Stimulated activated CD4-positive, alpha-beta T cell treated with anti-CD3 and anti-CD28 coated beads, Interleukin-4, amount 100 ng/mL, for 48 hours (primary cell): ENCODE data around the gene ABLIM1.

Experiments
- DNase-seq, 2 donors: peaks; one replicate each; pipeline ENCODE4 v3.0.0-alpha.2; 2020; ENCODE audit warnings: low read depth in 2 of 2

Gene ABLIM1

DNA sequence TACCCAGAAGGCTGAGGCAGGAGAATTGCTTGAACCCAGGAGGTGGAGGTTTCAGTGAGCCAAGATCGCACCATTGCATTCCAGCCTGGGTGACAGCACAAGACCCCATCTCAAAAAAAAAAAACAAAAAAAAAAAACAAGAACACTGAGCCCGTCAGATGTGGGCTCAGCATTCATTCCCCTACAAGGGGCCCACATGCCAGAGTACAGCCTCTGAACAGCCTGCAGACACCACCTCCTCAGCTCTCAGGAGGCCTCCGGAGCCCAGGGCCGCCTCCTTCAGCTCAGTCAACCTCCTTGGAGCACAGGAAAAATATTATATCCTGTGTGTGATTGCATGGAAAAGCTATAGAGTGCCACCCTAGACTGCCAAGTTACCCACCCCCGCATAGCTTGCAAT lies 112.3 kb downstream of the ABLIM1 start:
- no peak for DNase-seq

- DNase-seq, result no peak
Observed at GRCh38 chr10:114545071-114545470, 113.0 kb downstream of the ABLIM1 start.

DNA sequence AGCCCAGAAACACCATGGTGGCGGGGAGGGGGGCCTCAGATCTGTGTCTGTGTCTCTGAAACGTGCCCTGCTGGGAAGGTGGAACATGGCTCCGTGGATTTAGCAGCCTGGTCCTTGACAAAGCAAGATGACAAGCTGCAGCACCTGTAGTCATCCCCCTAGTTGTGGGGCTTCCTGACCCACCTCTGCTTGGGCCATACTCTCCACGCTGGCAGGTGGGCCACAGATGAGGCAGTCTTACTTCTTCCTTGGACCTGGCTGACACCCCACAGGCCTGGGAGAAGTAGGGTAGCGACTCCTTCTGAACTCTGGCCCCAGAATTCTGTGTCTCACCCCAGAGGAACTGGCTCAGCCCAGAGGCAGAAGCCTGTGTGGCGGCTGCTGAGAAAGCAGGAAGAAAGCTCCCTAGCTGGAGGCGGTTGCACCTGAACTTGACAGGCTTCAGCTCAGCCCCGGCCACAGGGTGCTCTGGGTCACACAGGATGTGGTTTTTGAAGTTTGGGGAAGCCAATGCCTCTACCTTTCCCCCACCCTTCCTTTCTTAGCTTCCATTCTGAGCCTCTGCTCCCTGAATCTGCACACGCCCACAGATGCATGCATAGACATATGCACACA lies 113.9 kb downstream of the ABLIM1 start:
- DNase-seq, result peak; percentile 49 to 51

DNA sequence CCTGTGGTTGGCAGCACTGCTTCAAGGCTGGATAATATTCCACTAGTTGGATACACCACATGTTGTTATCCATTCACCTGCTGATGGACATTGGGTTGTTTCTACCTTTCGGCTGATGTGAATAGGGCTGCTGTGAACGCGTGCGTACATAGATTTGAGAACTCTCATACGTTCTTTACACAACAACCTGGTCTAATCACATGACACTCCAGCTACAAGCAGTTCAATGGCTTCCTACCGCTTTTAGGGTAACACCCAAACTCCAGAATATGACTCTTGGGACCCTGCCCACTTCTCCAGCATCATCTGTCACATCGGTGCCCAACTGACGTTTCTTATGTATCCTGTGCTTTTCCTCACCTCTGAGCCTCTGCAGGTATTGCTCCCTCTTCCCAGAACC lies 114.6 kb downstream of the ABLIM1 start:
- no peak for DNase-seq

DNA sequence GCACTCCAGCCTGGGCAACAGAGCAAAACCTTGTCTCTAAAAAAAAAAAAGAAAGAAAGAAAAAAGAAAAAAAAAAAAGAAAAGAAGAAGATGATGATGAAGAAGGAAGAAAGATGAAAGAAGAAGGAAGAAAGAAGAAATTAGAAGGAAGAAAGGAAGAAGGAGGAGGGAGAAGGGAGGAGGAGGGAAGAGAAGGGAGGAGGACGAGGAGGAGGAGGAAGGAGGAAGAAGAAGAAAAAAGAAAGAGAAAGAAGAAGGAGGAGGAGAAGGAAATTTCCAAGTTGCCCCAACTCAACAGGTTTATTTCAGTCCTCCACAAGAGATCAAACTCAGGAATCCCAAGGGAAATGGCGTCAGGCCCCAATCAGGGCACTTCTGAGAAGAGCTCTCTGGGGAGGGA lies 115.7 kb downstream of the ABLIM1 start:
- no peak for DNase-seq

DNA sequence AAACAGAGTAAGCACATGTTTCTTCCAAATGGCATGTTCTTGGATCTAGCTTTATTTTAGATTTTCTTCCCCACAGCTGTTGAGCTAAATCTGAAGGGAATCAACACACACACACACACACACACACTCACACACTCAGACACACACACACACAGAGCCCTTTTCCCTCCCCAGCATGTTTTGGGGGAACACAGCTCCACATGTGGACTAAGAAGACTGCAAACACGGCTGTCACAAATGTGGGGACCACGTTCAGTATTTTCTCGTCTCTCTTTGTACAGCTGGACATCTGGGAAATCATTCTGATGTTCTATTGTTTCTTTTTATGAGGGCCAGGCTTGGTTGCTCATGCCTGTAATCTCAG lies 116.3 kb downstream of the ABLIM1 start:
- DNase-seq, result no peak

DNA sequence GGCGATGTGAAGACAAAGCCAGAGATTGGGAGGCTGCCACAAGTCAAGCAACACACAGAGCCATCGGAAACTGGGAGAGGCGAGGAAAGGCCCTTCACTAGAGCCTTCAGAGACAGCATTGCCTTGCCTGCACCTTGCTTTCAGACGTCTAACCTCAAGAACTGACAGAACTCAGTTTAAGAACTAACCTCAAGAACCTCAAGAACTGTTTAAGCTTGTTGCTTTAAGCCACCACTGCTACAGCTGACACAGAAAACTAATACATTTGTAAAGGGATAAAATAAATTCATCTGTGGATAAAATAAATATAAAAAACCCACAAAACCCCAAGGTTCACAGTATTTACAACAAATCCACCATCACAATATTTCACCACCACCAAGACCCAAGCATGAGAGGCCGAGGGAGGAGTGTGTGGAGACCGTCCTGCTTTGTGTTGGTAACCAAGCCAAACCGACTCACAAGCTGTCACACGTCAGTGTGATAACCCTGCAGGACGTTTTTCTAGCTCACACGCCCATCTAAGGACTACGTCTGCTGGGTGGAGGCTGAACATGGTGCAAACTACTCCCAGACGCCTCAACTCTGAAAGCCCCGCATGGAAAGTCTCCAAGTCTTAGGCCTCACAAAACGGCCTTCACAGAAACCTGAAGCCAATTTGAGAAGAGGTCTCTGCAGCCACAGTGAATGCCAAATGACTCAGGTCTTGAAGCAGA lies 116.8 kb downstream of the ABLIM1 start:
- DNase-seq, result peak; percentile 44 to 67

DNA sequence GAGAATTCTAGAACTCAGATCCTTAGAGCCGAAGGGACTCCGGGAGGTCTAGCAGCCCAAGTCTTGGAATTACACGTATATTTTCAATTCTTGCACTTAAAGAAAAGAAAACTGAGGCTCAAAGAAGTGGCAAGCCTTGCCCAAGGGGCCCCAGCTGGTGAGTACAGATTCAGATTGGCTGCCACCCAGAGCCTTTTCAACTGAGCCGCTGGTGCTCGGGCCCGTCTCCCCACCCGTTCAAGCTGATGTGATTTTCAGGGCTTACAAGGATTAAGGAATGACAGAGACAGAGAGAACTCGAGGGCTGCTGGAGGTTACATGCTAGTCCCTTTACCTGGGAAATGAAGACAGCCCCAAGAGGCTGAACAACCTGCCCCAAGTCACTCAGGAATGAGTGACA lies 117.8 kb downstream of the ABLIM1 start:
- no peak for DNase-seq

DNA sequence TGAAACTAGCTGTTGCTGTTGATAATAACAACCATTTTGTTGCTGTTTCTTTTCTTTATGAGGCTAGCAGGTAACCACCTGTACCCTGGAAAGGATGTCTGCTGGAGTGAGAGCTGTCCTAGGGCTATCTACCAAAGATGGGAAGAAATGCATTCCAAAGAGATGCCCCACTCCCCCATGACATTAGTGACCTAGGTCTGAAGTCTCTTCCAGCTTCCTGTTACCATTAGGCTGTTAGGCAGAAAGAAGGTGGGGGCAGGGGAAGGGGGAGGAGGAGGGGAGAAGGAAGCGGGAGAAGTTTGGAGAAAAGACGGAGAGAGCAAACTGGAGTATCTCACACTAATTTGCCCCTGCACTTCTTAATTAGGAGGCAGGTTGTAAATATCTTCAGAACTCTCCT lies 118.5 kb downstream of the ABLIM1 start:
- no peak for DNase-seq

DNA sequence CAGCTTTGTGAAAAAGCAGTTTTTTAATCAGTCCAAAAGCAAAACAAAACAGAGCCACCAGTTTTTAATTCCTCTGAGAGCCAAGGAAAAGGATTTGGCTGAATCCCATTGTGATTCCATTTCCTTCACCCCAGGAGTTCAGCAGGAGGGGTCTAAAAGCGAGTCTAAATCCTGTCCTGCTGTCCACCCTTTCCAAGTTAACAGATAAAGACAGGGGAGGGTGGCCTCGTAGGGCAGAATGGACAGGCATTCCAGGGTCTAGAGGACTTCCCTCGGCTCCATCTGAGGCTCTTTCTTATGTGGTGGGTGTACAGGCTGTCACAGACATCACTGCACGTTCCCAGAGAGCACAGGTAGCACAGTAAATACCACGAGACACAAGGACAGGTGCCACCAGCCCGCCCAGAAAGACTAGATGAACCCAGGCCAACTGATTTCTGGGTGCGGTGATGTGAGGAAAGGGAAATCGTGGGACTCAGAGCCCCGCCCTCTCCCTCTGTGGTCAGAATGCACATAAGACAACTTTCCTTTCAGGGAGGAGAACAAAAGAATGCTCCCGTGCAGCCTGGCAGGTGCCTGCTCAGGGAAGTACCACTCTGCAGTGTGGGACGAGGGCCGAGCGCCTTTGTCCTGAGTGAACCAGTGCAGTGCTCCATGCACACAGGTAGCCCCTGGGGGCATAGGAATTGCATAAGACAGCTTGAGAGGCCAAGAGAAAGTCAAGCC lies 119.7 kb downstream of the ABLIM1 start:
- peak in 1 of 2 donors; percentile 40 for DNase-seq

DNA sequence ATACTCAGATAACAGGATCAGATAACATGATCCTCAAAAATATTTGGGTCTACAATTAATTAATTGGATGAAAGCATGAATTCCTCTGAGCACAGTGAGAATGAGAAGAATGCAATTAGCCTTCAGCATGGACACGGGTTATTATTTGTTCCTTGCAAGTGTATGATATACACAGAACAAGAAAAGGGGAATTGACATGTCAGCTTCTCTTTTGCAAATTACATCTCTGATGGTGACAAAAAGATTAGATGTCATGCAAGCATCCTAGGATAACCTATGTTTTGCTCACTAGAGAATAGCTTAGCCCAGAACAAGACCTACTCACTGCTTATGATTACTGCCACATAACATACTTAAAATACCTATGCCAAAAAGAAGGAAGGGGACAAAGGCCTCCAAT lies 120.3 kb downstream of the ABLIM1 start:
- DNase-seq, result no peak

DNA sequence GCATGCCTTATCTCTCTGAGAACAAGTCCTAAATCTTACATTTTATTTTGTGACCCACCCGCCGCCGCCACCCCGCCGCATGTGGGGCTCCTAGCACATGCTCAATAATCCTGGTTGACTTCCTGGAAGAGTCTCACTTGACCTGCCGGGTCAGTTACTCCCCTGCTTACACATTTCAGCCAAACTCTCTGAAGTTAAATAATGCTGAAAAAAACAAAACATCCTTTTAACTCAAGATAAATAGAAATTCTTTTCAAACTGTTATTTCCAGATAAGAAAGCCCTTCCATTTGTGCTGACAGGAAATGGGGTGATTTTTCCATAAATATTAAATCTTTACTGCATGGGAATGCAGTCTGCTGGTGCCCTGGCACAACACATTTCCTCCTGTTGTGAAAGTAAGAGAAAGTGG lies 123.5 kb downstream of the ABLIM1 start:
- no peak for DNase-seq

- DNase-seq, result no peak
Observed at GRCh38 chr10:114532226-114532625, 125.8 kb downstream of the ABLIM1 start.

DNA sequence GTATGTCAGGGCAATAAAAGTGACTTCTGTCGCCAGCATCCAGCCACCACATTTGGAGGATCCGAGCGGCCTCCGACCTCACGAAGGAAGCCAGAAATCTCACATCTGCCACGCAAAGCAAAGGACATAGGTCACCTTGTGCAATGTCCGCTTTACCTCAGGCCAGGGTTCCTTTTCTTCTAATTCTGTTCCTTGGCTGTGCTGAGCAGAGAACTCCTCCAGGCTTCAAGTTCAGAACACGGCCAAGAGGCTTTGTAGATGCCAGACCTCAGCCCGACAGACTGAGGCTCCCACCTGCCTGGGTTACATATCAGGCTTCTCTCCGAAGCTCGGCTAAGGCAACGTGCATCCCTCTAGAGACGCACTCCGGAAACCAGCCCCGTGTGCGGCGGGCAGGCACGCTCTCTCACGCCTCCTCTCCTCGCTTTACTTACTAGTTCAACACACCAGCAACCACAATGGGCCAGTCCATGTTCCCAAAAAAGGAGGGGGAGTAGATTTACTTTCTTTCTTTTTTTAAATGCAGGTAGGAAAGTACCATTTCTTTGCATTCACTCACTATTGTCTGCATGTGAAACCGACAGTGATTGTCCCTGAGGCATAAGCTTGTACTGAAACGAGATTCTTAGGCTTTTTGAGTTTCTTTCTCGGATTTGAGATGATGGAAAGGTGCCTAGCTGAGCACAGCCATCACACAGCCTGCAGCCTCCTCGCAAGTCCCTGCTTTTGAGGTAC lies 131.4 kb downstream of the ABLIM1 start:
- DNase-seq, result peak; percentile 72 to 85

GRCh38 chr10:114526126-114526503 lies 132.0 kb downstream of the ABLIM1 start:
- DNase-seq, result no peak

GRCh38 chr10:114525368-114525949 lies 132.6 kb downstream of the ABLIM1 start:
- DNase-seq, result no peak

- no peak for DNase-seq
Observed at GRCh38 chr10:114523876-114524275, 134.2 kb downstream of the ABLIM1 start.

GRCh38 chr10:114521255-114521654 lies 136.8 kb downstream of the ABLIM1 start:
- DNase-seq, result no peak

DNA sequence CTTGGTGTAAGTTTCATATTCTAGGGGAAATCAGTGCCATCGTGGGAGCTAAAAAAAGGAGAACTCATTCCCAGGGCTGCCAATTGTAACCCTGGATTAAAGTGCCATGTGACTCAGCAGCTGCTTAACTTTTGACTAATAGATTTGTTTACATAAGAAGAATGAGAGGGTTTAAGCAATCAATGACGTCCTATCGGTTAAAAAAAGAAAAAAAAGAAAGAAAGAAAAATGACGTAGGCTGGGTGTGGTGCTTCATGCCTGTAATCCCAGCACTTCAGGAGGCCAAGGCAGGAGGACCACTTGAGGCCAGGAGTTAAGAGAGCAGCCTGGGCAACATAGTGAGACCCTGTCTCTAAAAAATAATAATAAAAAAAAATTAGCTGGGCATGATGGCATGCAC lies 137.6 kb downstream of the ABLIM1 start:
- DNase-seq, result no peak

DNA sequence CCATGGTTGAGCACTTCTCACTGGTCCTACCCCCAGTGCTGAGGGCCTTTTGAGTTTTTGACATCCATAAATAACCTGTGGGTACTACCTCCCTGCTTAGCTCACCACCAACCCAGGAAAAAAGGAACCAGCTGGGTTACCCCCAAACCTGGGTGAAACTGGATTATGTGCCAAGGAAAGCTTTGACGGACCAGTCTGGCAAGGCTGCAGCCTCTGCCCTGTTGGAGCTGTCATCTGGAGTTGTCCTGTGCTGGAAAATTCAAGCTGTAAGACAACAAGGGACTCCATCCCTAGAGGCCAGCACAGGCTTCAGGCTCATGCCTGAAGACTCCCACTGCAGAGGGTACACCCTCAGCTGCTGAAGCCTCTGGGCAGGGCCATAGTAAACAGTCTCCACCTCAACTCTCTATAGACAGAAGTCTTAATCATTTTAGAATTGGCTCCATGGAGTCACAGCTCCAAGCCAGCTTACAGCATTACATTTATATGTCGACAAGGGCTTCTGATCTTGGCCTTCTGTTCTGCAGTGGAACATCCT lies 138.2 kb downstream of the ABLIM1 start:
- DNase-seq, result no peak

- DNase-seq, result no peak
Observed at GRCh38 chr10:114519306-114519669, 138.8 kb downstream of the ABLIM1 start.
